GM12801 (cell line): ENCODE results near the gene DISP3.

ENCODE experiments used
- CTCF ChIP-seq: IDR thresholded peaks from one replicate; pipeline ENCODE4 v1.5.1; 2011; ENCODE audit warnings: control low read depth; ENCODE audit not compliant: insufficient read length; ENCODE audit errors: extremely low read depth

The DISP3 gene

GRCh38 chr1:11478571-11479374 lies at the start of gene DISP3:
DISP3 (plus strand) TSS chr1:11479155; CDS start chr1:11500993, 21,838 bp downstream.
- no peak for TF ChIP-seq CTCF

- no peak for TF ChIP-seq CTCF
Measured at GRCh38 chr1:11429226-11429625, 49.7 kb upstream of the DISP3 start.

GRCh38 chr1:11429935-11430334 lies 49.0 kb upstream of the DISP3 start:
- TF ChIP-seq CTCF: no peak

GRCh38 chr1:11431941-11432507 lies 46.9 kb upstream of the DISP3 start:
- no peak for TF ChIP-seq CTCF

- TF ChIP-seq CTCF: no peak
Measured at GRCh38 chr1:11432526-11432925, 46.4 kb upstream of the DISP3 start.

GRCh38 chr1:11434501-11434900 lies 44.5 kb upstream of the DISP3 start:
- no peak for TF ChIP-seq CTCF

- no peak for TF ChIP-seq CTCF
Measured at GRCh38 chr1:11434926-11435325, 44.0 kb upstream of the DISP3 start.
